ENCODE measurements around the gene MAMLD1. TPM values are rescaled to one million over a fixed set of nuclear protein-coding genes. Genes with fewer than 3 reads are reported as not detected.

MAMLD1 gene
- total RNA-seq, 1 donor from 2014 or later: 3.0 TPM

DNA sequence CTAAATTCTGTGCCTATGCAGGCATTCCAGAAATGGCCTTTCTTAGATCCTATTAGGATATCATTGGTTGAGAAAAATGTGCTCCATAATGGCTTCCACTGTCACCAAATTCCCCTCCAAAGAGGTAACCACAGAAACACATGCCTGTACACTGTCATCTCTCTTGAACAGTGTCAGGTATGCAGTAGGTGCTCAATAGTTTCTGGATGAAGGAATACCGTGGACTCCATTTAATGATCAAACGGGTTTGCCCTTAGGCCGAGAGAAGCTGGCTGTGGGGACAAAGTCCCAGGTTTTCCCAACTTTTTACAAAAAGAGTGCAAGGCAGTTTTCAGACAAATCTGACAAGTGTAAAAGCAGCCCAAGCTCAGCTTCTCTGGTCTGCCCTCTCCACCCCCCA, 188.8 kb downstream of the MAMLD1 start:
- TF ChIP-seq, protein P1, sequence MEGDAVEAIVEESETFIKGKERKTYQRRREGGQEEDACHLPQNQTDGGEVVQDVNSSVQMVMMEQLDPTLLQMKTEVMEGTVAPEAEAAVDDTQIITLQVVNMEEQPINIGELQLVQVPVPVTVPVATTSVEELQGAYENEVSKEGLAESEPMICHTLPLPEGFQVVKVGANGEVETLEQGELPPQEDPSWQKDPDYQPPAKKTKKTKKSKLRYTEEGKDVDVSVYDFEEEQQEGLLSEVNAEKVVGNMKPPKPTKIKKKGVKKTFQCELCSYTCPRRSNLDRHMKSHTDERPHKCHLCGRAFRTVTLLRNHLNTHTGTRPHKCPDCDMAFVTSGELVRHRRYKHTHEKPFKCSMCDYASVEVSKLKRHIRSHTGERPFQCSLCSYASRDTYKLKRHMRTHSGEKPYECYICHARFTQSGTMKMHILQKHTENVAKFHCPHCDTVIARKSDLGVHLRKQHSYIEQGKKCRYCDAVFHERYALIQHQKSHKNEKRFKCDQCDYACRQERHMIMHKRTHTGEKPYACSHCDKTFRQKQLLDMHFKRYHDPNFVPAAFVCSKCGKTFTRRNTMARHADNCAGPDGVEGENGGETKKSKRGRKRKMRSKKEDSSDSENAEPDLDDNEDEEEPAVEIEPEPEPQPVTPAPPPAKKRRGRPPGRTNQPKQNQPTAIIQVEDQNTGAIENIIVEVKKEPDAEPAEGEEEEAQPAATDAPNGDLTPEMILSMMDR (IDR thresholded peaks at IDR 0.05; ENCODE audit: insufficient read depth, low read length, poor library complexity, severe bottlenecking): no peak
- Histone ChIP-seq H3K36me3 (ENCODE audit: control insufficient read depth, insufficient read depth, low read length) (no peaks in the 10 kb centered on the region), H3K4me3 (ENCODE audit: low read depth, low read length) (no peak overlapping the region), H3K27me3 (ENCODE audit: control insufficient read depth, insufficient read depth, low read length) (no peaks in the 10 kb centered on the region)
- no peak for DNase-seq (ENCODE audit: low read depth)

DNA sequence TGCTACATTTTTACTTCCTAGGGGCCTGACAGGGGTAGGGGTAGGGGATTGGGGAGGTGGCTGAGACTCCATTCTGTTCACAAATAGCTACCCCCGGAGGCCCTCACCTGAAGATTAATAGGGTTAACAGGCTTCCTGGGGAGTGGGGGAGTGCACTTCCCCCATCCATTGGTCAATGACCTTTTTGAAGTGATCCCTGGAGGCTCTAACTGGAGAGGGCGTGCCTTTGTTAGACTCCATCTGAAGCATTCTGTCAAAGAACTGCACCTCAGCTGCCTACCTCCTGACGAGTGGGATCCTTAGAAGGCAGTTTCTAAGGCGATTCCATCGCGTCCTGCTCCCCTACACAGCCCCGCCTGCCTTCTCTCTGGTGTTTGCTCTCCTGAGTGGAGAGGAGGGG, 195.3 kb downstream of the MAMLD1 start:
- H3K4me3 ChIP-seq (ENCODE audit: low read depth, low read length): no peak overlapping the region
- no peak for DNase-seq (ENCODE audit: low read depth)
- no peaks in the 10 kb centered on the region for H3K27me3 ChIP-seq (ENCODE audit: control insufficient read depth, insufficient read depth, low read length)
- TF ChIP-seq, protein P1 (IDR thresholded peaks at IDR 0.05; ENCODE audit: insufficient read depth, low read length, poor library complexity, severe bottlenecking): no peak
- H3K36me3 ChIP-seq (ENCODE audit: control insufficient read depth, insufficient read depth, low read length): no peaks in the 10 kb centered on the region

Other genes starting within 250 kb of the MAMLD1 start
- 6.6 and 12.4 TPM in 2 replicates for gene MTM1, start 205.3 kb downstream of the MAMLD1 start, total RNA-seq

All from kidney epithelial cell (primary cell).